HG03457 (cell line): ENCODE data around the gene TBRG4.
A peak's percentile ranks its signal among the peaks of the same experiment; 100 is the strongest.
"Not testable (repeated sequence)": the region's sequence is repeated elsewhere in the genome, so short reads cannot be mapped to it uniquely, and the experiment has no call there.

Experiments used
- ATAC-seq: cut with Tn5 transposase; IDR thresholded peaks from one replicate; pipeline ENCODE4 v1.9.1; 2021; ENCODE audit warnings: moderate number of reproducible peaks; ENCODE audit not compliant: unreplicated experiment

TBRG4 gene

DNA sequence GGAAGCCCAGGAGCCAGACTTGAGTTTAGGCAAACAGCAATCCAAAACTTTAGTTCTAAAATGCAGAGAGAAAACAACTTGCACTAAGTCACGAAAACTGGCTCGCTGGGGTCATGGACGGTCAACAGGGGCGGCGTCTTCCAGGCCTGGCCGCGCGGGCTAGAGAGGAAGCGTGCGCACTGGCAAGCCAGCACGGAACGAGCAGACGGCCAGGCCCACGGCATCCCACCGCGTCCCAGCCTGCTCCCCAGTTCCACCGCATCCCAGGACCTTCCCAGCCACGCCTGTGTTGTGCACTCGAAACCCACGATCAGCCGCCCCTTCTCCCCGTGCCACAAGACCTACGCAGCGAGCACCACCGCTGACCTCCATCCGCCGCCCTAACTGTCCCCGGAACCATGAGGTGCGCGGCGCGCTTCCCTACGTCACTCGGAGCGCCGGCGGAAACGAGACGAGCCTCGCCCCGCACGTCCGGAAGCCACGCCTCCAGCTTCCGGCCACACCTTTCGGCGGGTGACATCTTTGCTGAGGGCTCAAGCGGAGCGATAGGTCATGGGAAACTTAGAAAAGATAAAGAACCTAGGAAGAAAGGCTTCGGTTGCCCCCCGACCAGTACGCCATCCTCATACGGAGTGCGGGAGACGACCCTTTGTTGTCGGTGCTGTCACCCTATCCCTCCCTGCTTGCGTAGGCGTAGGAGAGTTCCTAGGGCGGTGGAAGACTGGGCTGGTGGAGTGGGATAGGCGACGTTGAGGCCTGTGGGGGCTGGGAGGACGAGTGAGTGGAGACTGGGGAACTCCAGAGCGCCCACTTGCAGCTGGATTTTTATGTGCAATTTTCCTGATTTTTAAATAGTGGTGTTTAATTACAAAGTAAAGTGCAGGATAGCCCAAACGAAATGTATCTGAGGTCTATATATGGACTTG lies at the start of gene TBRG4:
TSS of gene TBRG4 (minus strand) at position 400 of the 926 bp plus-strand sequence. CDS start 2,460 bp downstream, outside the sequence.
- ATAC-seq = peak; percentile 84

DNA sequence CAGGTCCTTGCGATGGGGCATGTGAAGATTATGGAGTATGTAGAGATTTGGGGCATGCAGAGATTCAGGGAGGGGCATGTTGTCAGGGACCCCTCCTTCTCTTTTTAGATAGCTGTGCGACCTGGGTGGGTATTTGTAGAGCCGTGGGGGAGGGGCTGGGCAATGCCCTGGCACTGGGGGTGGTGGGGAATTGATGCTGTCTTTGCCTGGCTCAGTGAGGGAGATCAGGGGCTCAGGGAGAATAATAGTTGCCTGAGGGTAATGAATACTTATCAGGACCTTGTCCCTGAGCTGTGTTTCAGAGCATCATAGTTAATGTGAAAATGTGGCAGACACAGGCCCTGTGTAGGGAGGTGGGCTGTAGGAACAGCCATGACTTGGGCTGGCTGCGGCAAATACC lies 49.6 kb upstream of the TBRG4 start:
- ATAC-seq = no peak

GRCh38 chr7:45160417-45160881 lies 49.0 kb upstream of the TBRG4 start:
- ATAC-seq = no peak

GRCh38 chr7:45159296-45159695 lies 47.8 kb upstream of the TBRG4 start:
- ATAC-seq = no peak

DNA sequence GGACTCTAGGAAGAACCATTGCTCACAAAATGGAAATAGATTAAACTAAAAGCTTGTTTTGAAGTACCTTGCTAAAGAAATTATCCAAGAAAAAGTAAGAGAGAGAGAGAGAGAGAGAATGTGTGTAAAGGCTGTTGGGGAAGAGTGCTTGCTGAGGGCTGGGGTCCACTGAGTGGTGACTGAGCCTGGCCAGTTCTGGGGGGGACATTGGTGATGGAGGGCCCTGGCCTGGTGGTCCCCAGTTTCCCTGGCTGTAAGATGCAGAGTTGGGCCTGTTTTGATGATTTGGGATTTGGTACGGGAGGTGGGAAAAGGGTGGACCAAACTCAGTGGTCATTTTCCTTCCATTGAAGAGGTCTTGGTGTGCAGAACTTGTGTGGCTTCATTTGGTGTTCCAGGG lies 47.0 kb upstream of the TBRG4 start:
- ATAC-seq = no peak

DNA sequence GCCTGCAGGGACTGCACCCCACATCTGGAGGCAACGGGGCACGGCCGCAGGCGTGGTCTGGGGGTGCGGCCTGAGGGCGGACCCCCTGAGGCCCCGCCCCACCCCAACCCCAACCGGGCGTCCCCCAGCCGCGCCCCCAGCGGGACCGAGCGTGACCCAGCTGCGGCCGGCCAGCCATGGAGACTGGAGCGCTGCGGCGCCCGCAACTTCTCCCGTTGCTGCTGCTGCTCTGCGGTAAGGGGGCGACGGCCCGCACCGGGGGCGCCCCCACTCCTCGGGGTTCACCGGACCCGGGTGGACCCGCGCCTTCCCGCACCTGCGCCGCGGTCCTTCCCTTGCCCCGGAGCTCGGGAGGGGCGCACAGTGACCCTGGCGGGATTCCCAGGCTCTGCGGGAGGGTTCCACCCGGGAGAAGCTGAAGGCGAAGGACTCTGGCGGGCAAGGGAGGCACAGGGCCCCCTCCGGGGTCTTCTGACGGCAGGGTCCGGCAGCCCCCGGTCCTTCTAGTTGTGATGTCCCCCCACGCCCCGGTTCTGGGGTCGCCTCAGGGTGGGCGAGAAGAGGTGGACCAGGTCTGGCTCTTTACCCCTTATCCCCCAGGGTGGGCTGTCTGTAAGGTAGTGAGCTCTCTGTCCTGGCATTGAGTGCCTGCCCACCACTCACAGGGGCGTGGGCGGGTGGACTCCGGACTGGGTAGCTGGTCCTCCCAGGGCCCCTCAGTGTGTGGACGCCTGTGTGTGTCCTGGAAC lies 46.3 kb upstream of the TBRG4 start, which contains the start of gene RAMP3:
TSS of gene RAMP3 (plus strand) at position 139 of the 749 bp plus-strand sequence. CDS start at position 177, 38 bp downstream.
- no peak for ATAC-seq

DNA sequence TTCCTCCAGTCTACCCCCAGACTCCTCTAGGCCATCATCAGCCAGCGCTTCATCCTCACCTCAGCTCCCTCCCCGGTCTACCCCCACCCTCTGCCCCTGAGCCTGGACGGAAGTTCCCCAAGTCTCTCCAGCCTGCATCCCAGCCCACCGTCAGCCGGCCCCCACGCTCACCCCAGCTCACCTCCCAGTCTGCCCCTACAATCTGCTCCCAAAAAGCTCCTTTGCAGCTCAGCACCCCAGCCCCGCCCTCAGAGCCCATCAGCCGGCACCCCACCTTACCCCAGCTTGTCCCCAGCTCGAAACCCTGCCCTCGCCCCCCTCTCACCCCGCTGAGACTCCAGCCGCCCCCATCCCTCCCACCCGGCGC lies 45.8 kb upstream of the TBRG4 start:
- no peak for ATAC-seq

- ATAC-seq = no peak
Measured at GRCh38 chr7:45156516-45157272, 45.2 kb upstream of the TBRG4 start.

GRCh38 chr7:45155941-45156340 lies 44.4 kb upstream of the TBRG4 start:
- no peak for ATAC-seq

GRCh38 chr7:45155357-45155900 lies 43.9 kb upstream of the TBRG4 start:
- ATAC-seq = no peak

- ATAC-seq = not testable (repeated sequence)
Measured at GRCh38 chr7:45153861-45154260, 42.4 kb upstream of the TBRG4 start.

DNA sequence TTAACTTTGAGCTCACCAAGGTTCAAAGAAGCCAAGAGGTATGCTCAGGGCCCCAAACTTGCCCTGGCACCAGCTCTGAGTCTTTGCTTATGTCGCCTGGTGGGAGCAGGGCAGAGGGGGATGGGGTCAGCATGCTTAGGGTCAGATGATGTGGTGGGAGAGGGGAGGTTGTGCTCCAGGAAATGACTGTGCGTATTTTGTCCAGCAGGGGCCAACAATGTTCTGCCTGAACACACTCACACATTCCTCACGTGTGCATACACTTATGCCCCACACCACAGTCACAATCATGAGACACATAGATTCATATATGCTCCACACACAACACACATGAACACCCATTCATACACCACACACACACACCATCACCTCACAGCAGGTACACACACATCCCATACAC lies 41.7 kb upstream of the TBRG4 start:
- ATAC-seq = no peak

DNA sequence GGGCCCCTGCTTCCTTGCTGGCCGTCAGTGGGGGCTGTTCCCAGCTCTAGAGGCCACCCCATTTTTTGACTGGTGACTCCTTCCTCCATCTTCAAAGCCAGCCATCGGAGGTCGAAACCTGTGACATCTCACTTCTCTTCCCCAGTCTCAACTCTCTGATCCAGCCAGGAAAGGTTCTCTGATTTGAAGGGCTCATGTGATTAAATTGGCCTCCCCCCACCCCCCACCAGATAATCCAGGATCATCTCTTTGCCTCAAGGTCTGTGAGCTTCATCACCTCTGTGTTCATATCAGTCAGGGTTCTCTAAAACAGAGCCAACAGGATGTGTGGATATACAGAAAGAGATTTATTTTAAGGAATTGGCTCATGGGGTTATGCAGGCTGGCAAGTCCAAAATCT lies 40.5 kb upstream of the TBRG4 start:
- ATAC-seq = no peak

DNA sequence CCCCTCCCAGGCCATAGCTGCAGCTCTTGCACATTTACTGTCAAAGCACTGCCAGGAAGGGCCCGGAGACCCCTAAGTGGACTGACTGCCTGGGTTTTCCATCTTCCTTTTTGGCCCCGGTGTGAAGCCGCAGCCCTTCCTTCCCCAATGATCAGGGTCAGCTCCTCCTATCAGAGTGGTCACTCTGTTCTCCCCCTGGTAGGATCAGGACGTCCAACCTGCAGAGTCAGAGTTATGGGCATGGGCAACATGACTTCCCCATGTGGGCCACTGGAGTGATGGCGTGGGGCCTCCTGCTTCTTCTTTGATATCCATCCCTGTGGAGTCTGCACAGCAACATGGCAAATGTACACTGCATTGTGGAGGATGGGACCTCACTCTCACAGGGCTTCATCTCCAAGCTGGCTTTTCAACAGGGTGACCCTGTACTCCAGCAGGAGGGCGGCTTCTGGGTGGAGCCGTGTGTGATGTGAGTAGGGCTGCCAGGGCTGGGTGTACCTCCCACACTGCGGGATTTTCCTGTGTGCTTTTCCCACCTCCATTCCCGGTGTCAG lies 39.7 kb upstream of the TBRG4 start:
- no peak for ATAC-seq

DNA sequence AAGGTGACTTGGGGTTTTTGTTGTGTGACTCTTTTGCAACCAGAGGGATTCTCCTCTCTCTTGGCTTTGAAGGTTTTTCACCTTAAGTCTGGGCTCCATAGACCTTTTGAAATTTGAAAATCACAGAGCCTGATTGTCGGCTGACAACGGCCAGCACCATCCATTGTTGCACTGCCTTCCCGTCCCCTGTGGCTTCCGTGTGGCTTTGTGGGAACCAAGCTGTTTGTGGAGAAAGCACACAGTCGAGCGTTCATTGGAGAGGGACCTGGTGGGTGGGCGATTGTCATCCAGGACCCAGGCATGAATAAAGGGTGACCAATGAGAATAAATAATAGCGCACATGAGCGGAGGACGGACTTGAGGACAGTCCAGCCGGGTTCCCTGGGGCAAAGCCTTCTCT lies 38.7 kb upstream of the TBRG4 start:
- no peak for ATAC-seq

DNA sequence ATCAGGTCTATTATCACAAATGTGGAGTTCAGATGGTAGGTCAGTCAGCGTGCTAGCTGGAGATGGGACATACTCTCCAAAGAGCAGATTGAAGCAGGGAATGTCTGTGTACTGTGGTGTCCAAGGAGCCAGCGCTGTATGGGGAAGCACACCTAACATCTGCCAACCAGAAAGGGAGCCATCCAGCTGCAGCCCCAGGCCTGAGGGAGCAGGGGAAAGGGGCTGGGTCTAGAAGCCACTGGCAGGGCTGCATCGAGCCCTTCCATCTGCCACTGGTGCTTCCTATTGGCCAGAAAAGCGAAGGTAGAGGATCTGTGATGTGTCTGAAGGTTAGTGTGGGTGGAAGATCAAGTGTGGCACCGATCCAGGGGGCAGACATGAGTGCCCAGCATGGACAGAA lies 38.1 kb upstream of the TBRG4 start:
- ATAC-seq = no peak

DNA sequence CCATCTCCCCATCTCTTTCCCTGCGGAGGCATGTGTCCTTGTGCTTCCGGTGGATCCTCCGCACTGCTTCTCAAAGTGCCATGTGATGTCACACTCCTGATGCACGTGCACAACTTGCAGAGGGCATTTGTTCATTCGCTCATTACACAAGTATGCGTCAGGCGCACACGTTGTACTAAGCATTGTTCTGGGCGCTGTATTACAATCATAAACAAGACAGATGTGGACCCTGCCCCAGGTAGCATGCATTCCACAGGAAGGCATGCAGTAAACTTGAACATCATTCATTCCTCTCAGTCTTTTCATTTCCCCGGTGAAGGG lies 37.1 kb upstream of the TBRG4 start:
- no peak for ATAC-seq

DNA sequence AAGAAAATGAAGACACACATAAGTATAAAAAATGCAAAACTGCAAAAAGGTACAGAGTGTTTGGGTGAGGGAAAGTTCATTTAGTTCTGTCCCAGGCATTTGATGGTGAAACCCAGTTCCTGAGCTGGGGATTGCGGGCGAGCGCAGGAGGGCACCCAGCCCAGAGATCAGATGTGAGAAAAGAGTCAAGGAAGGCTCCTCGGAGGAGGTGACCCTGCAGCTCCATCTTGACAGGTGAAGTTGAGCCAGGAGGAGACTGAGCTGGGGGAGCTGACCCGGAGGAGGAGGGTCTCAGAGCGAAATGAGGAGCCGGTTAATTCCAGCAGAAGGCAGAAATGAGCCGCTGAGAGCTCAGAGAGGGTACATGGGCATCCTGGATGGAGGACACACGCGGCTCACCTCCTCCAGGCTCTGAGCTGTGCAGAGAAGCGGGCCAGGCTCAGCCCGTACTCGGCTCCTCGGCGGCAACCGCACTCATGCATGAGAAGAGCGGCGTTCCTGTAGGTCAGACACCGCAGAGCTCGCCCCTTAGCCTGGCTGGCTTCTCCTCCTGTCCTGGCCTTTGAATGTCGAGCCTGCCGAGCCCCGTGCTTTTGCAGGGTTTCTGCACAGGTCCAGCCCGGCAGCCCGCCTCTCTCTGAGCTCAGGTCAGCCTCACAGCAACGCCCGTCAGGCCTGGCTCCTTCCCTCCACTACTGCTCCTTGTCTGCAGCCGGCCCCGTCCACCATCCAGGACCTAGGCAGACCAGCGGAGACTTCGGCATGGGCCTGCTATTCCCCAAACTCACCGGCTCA lies 36.6 kb upstream of the TBRG4 start:
- ATAC-seq = no peak

GRCh38 chr7:45146531-45147379 lies 35.3 kb upstream of the TBRG4 start:
- ATAC-seq = no peak
